Mesothelial cell of epicardium (in vitro differentiated cells): Measurements from ENCODE around the gene CUL7. TPM values are rescaled to one million over a fixed set of nuclear protein-coding genes. Genes with fewer than 3 reads are reported as not detected.
A peak's percentile ranks its signal among the peaks of the same experiment; 100 is the strongest.

Experiments used
- DNase-seq, 2 experiments: peaks; one replicate each; pipeline ENCODE4 v3.0.0; 2021; ENCODE audit warnings: low spot score in 2 of 2; ENCODE audit not compliant: unreplicated experiment in 2 of 2
- H3K27ac Mint-ChIP-seq: 2 replicates; pipeline ENCODE4 v1.8.0; 2021; ENCODE audit warnings: mixed read lengths
- H3K27me3 Mint-ChIP-seq: 2 replicates; pipeline ENCODE4 v1.8.0; 2021; ENCODE audit warnings: low read depth, mixed read lengths
- H3K36me3 Mint-ChIP-seq: 2 replicates; pipeline ENCODE4 v1.8.0; 2021; ENCODE audit warnings: mixed read lengths
- H3K4me1 Mint-ChIP-seq: 2 replicates; pipeline ENCODE4 v1.8.0; 2021; ENCODE audit warnings: mixed read lengths
- H3K4me3 Mint-ChIP-seq: 2 replicates; pipeline ENCODE4 v1.8.0; 2021; ENCODE audit warnings: mild to moderate bottlenecking, moderate library complexity, mixed read lengths
- H3K9me3 Mint-ChIP-seq: 2 replicates; pipeline ENCODE4 v1.8.0; 2021; ENCODE audit warnings: mixed read lengths
- total RNA-seq: library from RNA; stranded (reverse); gene quantifications from 3 replicates; pipeline ENCODE4 v1.2.1, GENCODE V29; 2021
- TF ChIP-seq, protein P1 (sequence below): fragments of 200-600 bp; sonication (generic); IDR thresholded peaks from one replicate; pipeline ENCODE4 v1.5.0; 2021; ENCODE audit warnings: antibody characterized with exemption; ENCODE audit not compliant: unreplicated experiment

CUL7 gene
- total RNA-seq, 1 donor from 2014 or later = 90.9 TPM

DNA sequence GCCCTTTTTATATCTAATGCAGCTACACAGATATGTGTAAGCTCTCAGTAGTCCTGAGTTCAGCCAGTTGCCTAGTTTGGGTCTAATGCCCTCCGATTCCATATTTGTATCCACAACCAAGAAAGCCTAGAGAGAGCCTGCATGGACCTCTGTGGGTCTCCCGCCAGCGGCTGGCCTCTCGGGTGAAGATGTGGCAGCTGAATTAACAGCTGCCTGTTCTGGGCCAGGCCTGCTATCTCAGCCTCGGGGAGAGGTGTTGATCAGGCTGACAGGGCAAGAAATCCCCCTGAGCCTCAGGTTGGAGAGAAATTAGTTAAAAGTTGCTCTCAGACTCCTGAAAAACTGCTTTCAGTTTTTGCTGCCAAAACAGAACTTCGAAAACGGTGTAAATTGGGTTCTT is 42.3 kb upstream of the CUL7 start:
- TF ChIP-seq, protein P1, sequence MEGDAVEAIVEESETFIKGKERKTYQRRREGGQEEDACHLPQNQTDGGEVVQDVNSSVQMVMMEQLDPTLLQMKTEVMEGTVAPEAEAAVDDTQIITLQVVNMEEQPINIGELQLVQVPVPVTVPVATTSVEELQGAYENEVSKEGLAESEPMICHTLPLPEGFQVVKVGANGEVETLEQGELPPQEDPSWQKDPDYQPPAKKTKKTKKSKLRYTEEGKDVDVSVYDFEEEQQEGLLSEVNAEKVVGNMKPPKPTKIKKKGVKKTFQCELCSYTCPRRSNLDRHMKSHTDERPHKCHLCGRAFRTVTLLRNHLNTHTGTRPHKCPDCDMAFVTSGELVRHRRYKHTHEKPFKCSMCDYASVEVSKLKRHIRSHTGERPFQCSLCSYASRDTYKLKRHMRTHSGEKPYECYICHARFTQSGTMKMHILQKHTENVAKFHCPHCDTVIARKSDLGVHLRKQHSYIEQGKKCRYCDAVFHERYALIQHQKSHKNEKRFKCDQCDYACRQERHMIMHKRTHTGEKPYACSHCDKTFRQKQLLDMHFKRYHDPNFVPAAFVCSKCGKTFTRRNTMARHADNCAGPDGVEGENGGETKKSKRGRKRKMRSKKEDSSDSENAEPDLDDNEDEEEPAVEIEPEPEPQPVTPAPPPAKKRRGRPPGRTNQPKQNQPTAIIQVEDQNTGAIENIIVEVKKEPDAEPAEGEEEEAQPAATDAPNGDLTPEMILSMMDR = no peak
- peaks cover 61% of the 10 kb centered on the region for H3K4me1 Mint-ChIP-seq
- H3K36me3 Mint-ChIP-seq = peaks cover 2% of the 10 kb centered on the region
- no peaks in the 10 kb centered on the region for H3K9me3 Mint-ChIP-seq
- no peak overlapping the region for H3K4me3 Mint-ChIP-seq
- H3K27me3 Mint-ChIP-seq = no peaks in the 10 kb centered on the region
- no peak for DNase-seq
- peak overlapping the region; percentile 94 for H3K27ac Mint-ChIP-seq

DNA sequence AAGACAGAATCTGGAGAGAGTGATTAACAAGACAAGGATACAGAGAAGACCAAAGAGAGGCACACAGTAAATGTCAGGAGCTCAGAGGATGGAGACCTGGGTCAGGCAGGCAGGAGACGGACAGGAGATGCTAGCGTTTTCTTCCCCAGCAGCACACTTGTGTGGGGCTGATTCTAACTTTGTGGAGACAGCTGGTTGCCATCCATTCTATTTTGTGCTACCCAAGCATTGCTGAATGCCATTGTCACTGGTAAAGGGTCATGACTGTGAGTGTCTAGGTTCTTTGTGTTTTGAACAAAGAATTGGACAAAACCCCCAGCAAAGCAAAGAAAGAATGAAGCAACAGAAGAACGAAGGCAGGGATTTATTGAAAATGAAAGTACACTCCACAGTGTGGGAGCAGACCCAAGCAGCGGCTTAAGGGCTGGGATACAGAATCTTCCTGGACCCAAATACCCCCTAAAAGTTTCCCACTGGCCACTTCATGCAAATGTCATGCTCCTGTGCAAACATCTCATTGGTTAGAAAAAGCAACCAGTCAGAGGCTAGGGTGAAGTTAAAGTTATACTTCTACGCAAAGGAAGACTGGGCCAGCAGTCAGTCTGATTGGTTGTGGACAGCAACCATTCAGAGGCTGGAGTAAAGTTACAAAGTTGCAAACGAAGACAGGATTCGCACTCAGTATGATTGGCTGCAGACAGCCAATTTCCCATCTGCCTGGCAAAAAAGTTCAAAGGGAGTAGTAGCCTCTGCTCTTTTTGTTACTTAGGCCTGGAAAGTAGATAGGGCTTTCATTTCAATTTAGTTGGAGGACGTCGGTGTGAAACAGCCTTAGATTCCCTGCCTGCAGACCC is 40.0 kb upstream of the CUL7 start:
- peaks cover 83% of the 10 kb centered on the region for H3K4me1 Mint-ChIP-seq
- H3K36me3 Mint-ChIP-seq = peaks cover 2% of the 10 kb centered on the region
- H3K27me3 Mint-ChIP-seq = no peaks in the 10 kb centered on the region
- H3K27ac Mint-ChIP-seq = peak overlapping the region; percentile 70
- H3K4me3 Mint-ChIP-seq = no peak overlapping the region
- no peaks in the 10 kb centered on the region for H3K9me3 Mint-ChIP-seq
- TF ChIP-seq, protein P1 = no peak
- DNase-seq = no peak

- Mint-ChIP-seq H3K4me3 (no peak overlapping the region), H3K4me1 (peaks cover 77% of the 10 kb centered on the region)
These were observed 39.0 kb upstream of the CUL7 start for GRCh38 chr6:43092635-43093034.

GRCh38 chr6:43091436-43091991 is 37.9 kb upstream of the CUL7 start:
- no peaks in the 10 kb centered on the region for H3K27me3 Mint-ChIP-seq
- peak overlapping the region; percentile 98 for H3K27ac Mint-ChIP-seq
- TF ChIP-seq, protein P1 = no peak
- H3K4me1 Mint-ChIP-seq = peaks cover 66% of the 10 kb centered on the region
- DNase-seq = no peak
- H3K9me3 Mint-ChIP-seq = no peaks in the 10 kb centered on the region
- no peak overlapping the region for H3K4me3 Mint-ChIP-seq
- peaks cover 2% of the 10 kb centered on the region for H3K36me3 Mint-ChIP-seq

More at GRCh38 chr6:43092635-43093034, 39.0 kb upstream of the CUL7 start:
- no peak for DNase-seq
- TF ChIP-seq, protein P1 = no peak
- Mint-ChIP-seq H3K36me3 (peaks cover 2% of the 10 kb centered on the region), H3K27me3 (no peaks in the 10 kb centered on the region), H3K27ac (peak overlapping the region; percentile 70), H3K9me3 (no peaks in the 10 kb centered on the region)

DNA sequence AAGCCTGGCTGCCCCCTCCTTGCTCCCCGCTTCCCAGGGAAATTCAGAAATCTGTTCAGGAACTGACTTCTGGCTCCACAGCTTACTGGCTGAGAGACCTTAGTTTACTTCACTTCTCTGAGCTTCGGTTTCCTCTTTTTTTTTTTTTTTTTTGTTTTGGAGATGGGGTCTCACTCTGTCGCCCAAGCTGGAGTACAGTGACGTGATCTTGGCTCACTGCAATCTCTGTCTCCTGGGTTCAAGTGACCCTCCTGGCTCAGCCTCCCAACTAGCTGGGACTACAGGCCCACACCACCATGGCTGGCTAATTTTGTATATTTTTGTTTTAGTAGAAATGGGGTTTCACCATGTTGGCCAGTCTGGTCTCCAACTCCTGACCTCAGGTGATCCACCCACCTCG is 37.4 kb upstream of the CUL7 start:
- Mint-ChIP-seq H3K9me3 (no peaks in the 10 kb centered on the region), H3K36me3 (peaks cover 2% of the 10 kb centered on the region), H3K4me3 (no peak overlapping the region), H3K27me3 (no peaks in the 10 kb centered on the region), H3K4me1 (peaks cover 61% of the 10 kb centered on the region), H3K27ac (peak overlapping the region; percentile 98)
- DNase-seq = no peak
- TF ChIP-seq, protein P1 = no peak
